Neural crest cell (in vitro differentiated cells): ENCODE results near the gene SYTL5. TPM values are rescaled to one million over a fixed set of nuclear protein-coding genes. Genes with fewer than 3 reads are reported as not detected.

Experiments
- DNase-seq: peaks from one replicate; pipeline ENCODE4 v3.0.0; 2021; ENCODE audit warnings: low read depth, mixed read lengths, low spot score
- H3K27ac Mint-ChIP-seq: one replicate; pipeline ENCODE4 v1.8.0; 2021; ENCODE audit warnings: mild to moderate bottlenecking, mixed read lengths; ENCODE audit not compliant: unreplicated experiment
- H3K27me3 Mint-ChIP-seq: 2 replicates; pipeline ENCODE4 v1.8.0; 2021; ENCODE audit warnings: low read depth, mild to moderate bottlenecking, mixed read lengths
- H3K36me3 Mint-ChIP-seq: 2 replicates; pipeline ENCODE4 v1.8.0; 2021; ENCODE audit warnings: low read depth, mild to moderate bottlenecking, mixed read lengths
- H3K4me1 Mint-ChIP-seq: 2 replicates; pipeline ENCODE4 v1.8.0; 2021; ENCODE audit warnings: mixed read lengths
- H3K4me3 Mint-ChIP-seq: one replicate; pipeline ENCODE4 v1.8.0; 2021; ENCODE audit warnings: mild to moderate bottlenecking, mixed read lengths
- H3K9me3 Mint-ChIP-seq: 2 replicates; pipeline ENCODE4 v1.8.0; 2021; ENCODE audit warnings: mixed read lengths
- microRNA-seq: library from miRNA; unstranded; fragments of <30 nt; microRNA quantifications from one replicate; pipeline ENCODE4, GENCODE V29; 2020
- total RNA-seq: library from RNA; stranded (reverse); gene quantifications from 2 replicates; pipeline ENCODE4 v1.2.1, GENCODE V29; 2021
- TF ChIP-seq, protein P1 (sequence below): fragments of 200-600 bp; sonication (generic); conservative IDR thresholded peaks from 2 replicates; pipeline ENCODE4 v1.5.0; 2021; ENCODE audit warnings: antibody characterized with exemption, mild to moderate bottlenecking

Gene SYTL5
- total RNA-seq, 1 donor from 2014 or later, result 0.05 TPM

DNA sequence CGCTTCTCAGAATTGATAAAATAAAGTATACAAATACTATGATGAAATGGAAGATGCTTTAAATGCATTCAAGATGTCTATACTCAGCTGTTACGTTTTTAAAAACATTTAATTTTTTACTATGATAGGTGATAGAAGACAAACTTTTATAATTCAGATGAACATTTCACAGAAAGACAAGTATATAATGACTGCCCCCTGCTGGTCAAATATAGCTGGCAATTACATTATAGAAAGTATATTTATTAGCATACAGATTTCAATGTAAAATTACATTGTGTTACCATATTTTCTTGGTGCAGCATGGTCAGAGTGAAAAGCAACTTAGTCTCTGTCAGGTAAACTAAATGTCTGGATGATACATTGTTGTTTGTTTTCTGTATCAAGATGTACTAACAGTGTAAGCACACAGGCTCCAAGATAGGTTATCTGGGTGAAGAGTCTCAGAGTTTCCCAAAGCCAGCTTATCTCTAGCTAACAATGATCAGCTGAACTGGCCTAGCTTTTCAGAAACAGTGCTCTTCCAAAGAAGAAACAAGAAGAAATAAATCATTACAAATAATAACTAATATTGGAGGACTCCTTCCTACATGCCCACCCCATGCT lies 160.2 kb downstream of the SYTL5 start:
- Mint-ChIP-seq H3K27ac (no peak overlapping the region), H3K27me3 (no peaks in the 10 kb centered on the region), H3K9me3 (no peaks in the 10 kb centered on the region), H3K4me3 (no peak overlapping the region), H3K4me1 (no peaks in the 10 kb centered on the region), H3K36me3 (no peaks in the 10 kb centered on the region)
- DNase-seq, result peak; percentile 5
- TF ChIP-seq, protein P1, sequence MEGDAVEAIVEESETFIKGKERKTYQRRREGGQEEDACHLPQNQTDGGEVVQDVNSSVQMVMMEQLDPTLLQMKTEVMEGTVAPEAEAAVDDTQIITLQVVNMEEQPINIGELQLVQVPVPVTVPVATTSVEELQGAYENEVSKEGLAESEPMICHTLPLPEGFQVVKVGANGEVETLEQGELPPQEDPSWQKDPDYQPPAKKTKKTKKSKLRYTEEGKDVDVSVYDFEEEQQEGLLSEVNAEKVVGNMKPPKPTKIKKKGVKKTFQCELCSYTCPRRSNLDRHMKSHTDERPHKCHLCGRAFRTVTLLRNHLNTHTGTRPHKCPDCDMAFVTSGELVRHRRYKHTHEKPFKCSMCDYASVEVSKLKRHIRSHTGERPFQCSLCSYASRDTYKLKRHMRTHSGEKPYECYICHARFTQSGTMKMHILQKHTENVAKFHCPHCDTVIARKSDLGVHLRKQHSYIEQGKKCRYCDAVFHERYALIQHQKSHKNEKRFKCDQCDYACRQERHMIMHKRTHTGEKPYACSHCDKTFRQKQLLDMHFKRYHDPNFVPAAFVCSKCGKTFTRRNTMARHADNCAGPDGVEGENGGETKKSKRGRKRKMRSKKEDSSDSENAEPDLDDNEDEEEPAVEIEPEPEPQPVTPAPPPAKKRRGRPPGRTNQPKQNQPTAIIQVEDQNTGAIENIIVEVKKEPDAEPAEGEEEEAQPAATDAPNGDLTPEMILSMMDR, result peak; percentile 76

GRCh38 chrX:38170556-38170955 lies 164.2 kb downstream of the SYTL5 start:
- Mint-ChIP-seq H3K36me3 (no peaks in the 10 kb centered on the region), H3K27ac (no peak overlapping the region), H3K4me3 (no peak overlapping the region), H3K4me1 (no peaks in the 10 kb centered on the region), H3K9me3 (no peaks in the 10 kb centered on the region), H3K27me3 (no peaks in the 10 kb centered on the region)
- no peak for DNase-seq
- TF ChIP-seq, protein P1, result no peak

- no peak overlapping the region for H3K27ac Mint-ChIP-seq
Observed at GRCh38 chrX:38172596-38172995, 166.2 kb downstream of the SYTL5 start.

DNA sequence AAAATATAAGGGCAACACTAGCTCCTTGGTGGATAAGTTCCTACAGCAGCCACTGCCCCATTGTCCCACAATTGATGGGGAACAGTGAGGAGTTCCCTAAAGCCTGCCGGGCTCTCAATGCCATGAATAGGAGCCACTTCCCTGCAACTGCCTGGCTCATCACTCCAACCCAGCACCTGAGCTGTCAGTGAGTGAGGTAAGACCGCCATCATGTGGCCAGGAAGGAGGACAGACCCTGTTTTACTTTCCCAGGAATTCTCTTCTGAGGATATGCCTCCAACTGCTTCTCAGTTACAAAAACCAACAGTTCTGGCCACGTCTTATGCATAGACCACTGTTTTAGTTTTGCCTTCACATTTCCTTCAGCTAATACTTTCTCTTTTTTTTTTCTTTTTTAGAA lies 168.8 kb downstream of the SYTL5 start:
- peak; percentile 2 for DNase-seq
- TF ChIP-seq, protein P1, result peak; percentile 71
- Mint-ChIP-seq H3K27ac (no peak overlapping the region), H3K9me3 (peaks cover under 1% of the 10 kb centered on the region), H3K27me3 (no peaks in the 10 kb centered on the region), H3K4me1 (no peaks in the 10 kb centered on the region), H3K36me3 (no peaks in the 10 kb centered on the region), H3K4me3 (no peak overlapping the region)

More at GRCh38 chrX:38172596-38172995, 166.2 kb downstream of the SYTL5 start:
- H3K27me3 Mint-ChIP-seq, result no peaks in the 10 kb centered on the region
- H3K36me3 Mint-ChIP-seq, result no peaks in the 10 kb centered on the region
- TF ChIP-seq, protein P1, result no peak
- no peaks in the 10 kb centered on the region for H3K4me1 Mint-ChIP-seq
- no peaks in the 10 kb centered on the region for H3K9me3 Mint-ChIP-seq
- no peak overlapping the region for H3K4me3 Mint-ChIP-seq
- no peak for DNase-seq

- DNase-seq, result no peak
- TF ChIP-seq, protein P1, result no peak
- Mint-ChIP-seq H3K9me3 (peaks cover 5% of the 10 kb centered on the region), H3K27ac (no peak overlapping the region), H3K4me1 (no peaks in the 10 kb centered on the region), H3K4me3 (no peak overlapping the region), H3K27me3 (no peaks in the 10 kb centered on the region), H3K36me3 (no peaks in the 10 kb centered on the region)
Observed at GRCh38 chrX:38178396-38178795, 172.0 kb downstream of the SYTL5 start.

Small RNA genes lying within 50 kb of the gene (microRNA-seq; reads per million reads assigned to microRNA genes)
- gene MIR548AJ2, result not detected

Other genes with a start within 250 kb of the SYTL5 start
- not detected in 2 replicates for gene CYBB, start 226.5 kb upstream of the SYTL5 start, total RNA-seq
- gene DYNLT3, start 159.0 kb upstream of the SYTL5 start, total RNA-seq, result 6.4 and 7.7 TPM in 2 replicates
- 3.6 and 3.7 TPM in 2 replicates for gene SRPX, start 214.3 kb downstream of the SYTL5 start, total RNA-seq